Endothelial cell of umbilical vein (primary cell): ENCODE measurements around the gene DENND6A. TPM values are rescaled to one million over a fixed set of nuclear protein-coding genes. Genes with fewer than 3 reads are reported as not detected.

Experiments used
- BruUV-seq: library from RNA; stranded (reverse); fragments of 400-500 nt; replicated peaks from 2 replicates; lab custom pipeline; 2021; lab: Mats Ljungman, UMichigan
- CTCF ChIA-PET: fragments of 300-600, 350-600 bp; sonication (Branson Sonifier 250); formaldehyde crosslinking; loops from one replicate; lab custom pipeline; 2021; ENCODE audit warnings: antibody characterized with exemption, inconsistent platforms; lab: Charles Lee
- POLR2A ChIA-PET: fragments of 300-600, 350-600 bp; sonication (Branson Sonifier 250); formaldehyde crosslinking; loops from one replicate; lab custom pipeline; 2021; ENCODE audit warnings: antibody characterized with exemption, inconsistent platforms; lab: Charles Lee
- DNase-seq: peaks from one replicate; pipeline ENCODE4 v3.0.0-alpha.2; 2011; ENCODE audit warnings: low read depth, low spot score
- FAIRE-seq: peaks from 2 replicates; lab custom pipeline; 2011; peaks lifted over from hg19 to GRCh38; lab: Jason Lieb, UNC
- H2AFZ ChIP-seq: 2 replicates; pipeline ENCODE4 v1.6.0; 2012; ENCODE audit warnings: low read depth, low read length, control low read depth, inconsistent platforms
- H3K27ac ChIP-seq: 2 replicates; pipeline ENCODE4 v1.5.1; 2011; ENCODE audit warnings: low read depth, mild to moderate bottlenecking, control low read depth, low read length, moderate library complexity; ENCODE audit not compliant: insufficient read depth
- H3K27me3 ChIP-seq, 2 experiments: 2 replicates each; pipeline versions ENCODE4 v1.6.0 to v1.6.1; 2011; ENCODE audit warnings: low read length in 2 of 2, mixed read lengths in 1 of 2; ENCODE audit not compliant: control insufficient read depth in 2 of 2, insufficient read depth in 2 of 2
- H3K36me3 ChIP-seq, 2 experiments: 2 replicates in 1 of 2; 3 replicates in 1 of 2; pipeline ENCODE4 v1.5.1; 2011; ENCODE audit warnings: low read length in 2 of 2, mild to moderate bottlenecking in 1 of 2, moderate library complexity in 1 of 2; ENCODE audit not compliant: control insufficient read depth in 2 of 2, insufficient read depth in 2 of 2; ENCODE audit errors: extremely low read depth in 1 of 2
- H3K4me1 ChIP-seq: 3 replicates; pipeline ENCODE4 v1.5.1; 2011; ENCODE audit warnings: mild to moderate bottlenecking, low read length; ENCODE audit not compliant: control insufficient read depth, insufficient read depth; ENCODE audit errors: extremely low read depth
- H3K4me2 ChIP-seq: 2 replicates; pipeline ENCODE4 v1.6.1; 2011; ENCODE audit warnings: low read length, control low read depth, mixed read lengths; ENCODE audit not compliant: insufficient read depth
- H3K4me3 ChIP-seq, 3 experiments: fragments of 200-600 bp in 1 of 3; sonication (generic), shearing (Covaris generic) in 1 of 3; replicated peaks in 1 of 3; 2 replicates each; pipeline ENCODE4 v1.5.1; 2011 to 2016; ENCODE audit warnings: control low read depth in 3 of 3, low read length in 3 of 3, mild to moderate bottlenecking in 2 of 3, inconsistent platforms in 1 of 3, low read depth in 1 of 3, moderate library complexity in 1 of 3; ENCODE audit not compliant: insufficient read depth in 1 of 3
- H3K79me2 ChIP-seq: 2 replicates; pipeline ENCODE4 v1.6.0; 2012; ENCODE audit warnings: low read length, inconsistent platforms; ENCODE audit not compliant: control insufficient read depth, insufficient read depth
- H3K9ac ChIP-seq: replicated peaks from 2 replicates; pipeline ENCODE3; 2011; ENCODE audit warnings: low read length, control low read depth; ENCODE audit not compliant: insufficient read depth; ENCODE audit errors: extremely low read depth
- H3K9me1 ChIP-seq: replicated peaks from 3 replicates; pipeline ENCODE4 v1.6.0; 2011; ENCODE audit warnings: mild to moderate bottlenecking, low read length; ENCODE audit not compliant: control insufficient read depth, insufficient read depth; ENCODE audit errors: extremely low read depth
- H3K9me3 ChIP-seq: replicated peaks from 2 replicates; pipeline ENCODE4 v1.5.1; 2012; ENCODE audit warnings: low read length, inconsistent platforms; ENCODE audit not compliant: control insufficient read depth, insufficient read depth
- H4K20me1 ChIP-seq: replicated peaks from 2 replicates; pipeline ENCODE3; 2011; ENCODE audit warnings: mild to moderate bottlenecking, low read length; ENCODE audit not compliant: control insufficient read depth, insufficient read depth; ENCODE audit errors: extremely low read depth
- CTCF ChIP-seq, 2 donors: IDR thresholded peaks; 1 replicate in 1 of 2; 2 replicates in 1 of 2; pipeline ENCODE4 v1.5.1; 2011; ENCODE audit warnings: low read length in 2 of 2, mild to moderate bottlenecking in 2 of 2, moderate library complexity in 2 of 2, control low read depth in 1 of 2, inconsistent platforms in 1 of 2, low read depth in 1 of 2; ENCODE audit not compliant: insufficient read depth in 1 of 2; ENCODE audit errors: extremely low read depth in 1 of 2
- EZH2 ChIP-seq: IDR thresholded peaks from 2 replicates; pipeline ENCODE4 v1.6.1; 2012; ENCODE audit warnings: borderline replicate concordance, low read depth, mild to moderate bottlenecking, moderate library complexity, low read length, inconsistent platforms; ENCODE audit not compliant: severe bottlenecking
- FOS ChIP-seq: IDR thresholded peaks from 2 replicates; pipeline ENCODE4 v1.6.1; 2011; ENCODE audit warnings: mild to moderate bottlenecking, low read length, moderate library complexity, borderline replicate concordance; ENCODE audit not compliant: insufficient read depth
- GATA2 ChIP-seq: IDR thresholded peaks from 2 replicates; pipeline ENCODE4 v1.7.0; 2011; ENCODE audit warnings: low read depth, mild to moderate bottlenecking, moderate library complexity, mixed read lengths, low read length; ENCODE audit not compliant: insufficient read length, insufficient read depth
- JUN ChIP-seq: IDR thresholded peaks from 2 replicates; pipeline ENCODE4 v1.6.1; 2011; ENCODE audit warnings: borderline replicate concordance, low read depth; ENCODE audit not compliant: insufficient read length, insufficient read depth
- MAX ChIP-seq: IDR thresholded peaks from 2 replicates; pipeline ENCODE4 v1.6.1; 2011; ENCODE audit not compliant: insufficient read depth, insufficient read length
- MYC ChIP-seq: IDR thresholded peaks from one replicate; pipeline ENCODE4 v1.6.1; 2011; ENCODE audit warnings: mild to moderate bottlenecking, low read depth, low read length
- POLR2A ChIP-seq: IDR thresholded peaks from 2 replicates; pipeline ENCODE4 v1.6.1; 2012; ENCODE audit warnings: low read depth, mild to moderate bottlenecking, control low read depth, low read length
- POLR2AphosphoS5 ChIP-seq: IDR thresholded peaks from 2 replicates; pipeline ENCODE4 v1.6.1; 2012; ENCODE audit warnings: low read depth, mild to moderate bottlenecking, control low read depth, low read length, moderate library complexity; ENCODE audit not compliant: insufficient read depth
- dilution Hi-C: fragments of 300-500 bp; cut with MboI; formaldehyde crosslinking; loops from one replicate; pipeline ENCODE4 v1.15.0; 2019; ENCODE audit warnings: low sequenced_read_pairs; ENCODE audit not compliant: extremely low pct_ligation_motif_present
- intact Hi-C: fragments of 100-400 bp; cut with micrococcal nuclease; formaldehyde crosslinking; loops from one replicate; pipeline ENCODE4 v1.10.0; 2022
- polyA plus RNA-seq, 4 experiments: library from polyadenylated mRNA; depleted of rRNA in 3 of 4; stranded (reverse) in 3 of 4; unstranded in 1 of 4; fragments of >200 nt; gene quantifications; 2 replicates each; pipeline versions ENCODE4 v1.2.1 to v1.2.3, GENCODE V29; 2011 to 2012; ENCODE audit warnings: missing spikeins in 1 of 4
- total RNA-seq: library from RNA; stranded (reverse); gene quantifications from 2 replicates; pipeline ENCODE4 v1.2.3, GENCODE V29; 2021

Gene DENND6A
- total and polyA plus RNA-seq, 2 donors (not counting 3 experiments of a cell fraction or from before 2014, with no cell fraction given): 12.7 to 25.0 TPM

GRCh38 chr3:57689367-57690053 lies 3.4 kb downstream of the DENND6A start:
- Histone ChIP-seq H3K27ac (no peak overlapping the region), H2AFZ (no peak overlapping the region), H3K4me1 (peaks cover 12% of the 10 kb centered on the region), H3K79me2 (peaks cover 62% of the 10 kb centered on the region), H3K9ac (no peak overlapping the region), H3K9me1 (no peaks in the 10 kb centered on the region), H3K27me3 (no peaks in the 10 kb centered on the region), H3K4me3 (no peak overlapping the region), H3K36me3 (no peaks in the 10 kb centered on the region), H3K4me2 (no peak overlapping the region), H4K20me1 (no peaks in the 10 kb centered on the region), H3K9me3 (no peaks in the 10 kb centered on the region)
- DNase-seq (no peak), FAIRE-seq (no peak)
- ChIA-PET CTCF (interaction anchor here (1.2 to 1.6 kb wide), 2 partner anchors 163 to 292 kb away, joined by 3 to 5 read pairs; no protein-coding TSS in a partner anchor), POLR2A (no interaction called here)
- intact Hi-C loops (no loop called here), dilution Hi-C loops (no loop called here)
- BruUV-seq: no TSS peak
- no peak for TF ChIP-seq POLR2AphosphoS5
- TF ChIP-seq EZH2: no peak
- no peak for TF ChIP-seq FOS
- no peak for TF ChIP-seq CTCF (IDR thresholded peaks at IDR 0.05; ENCODE audit: extremely low read depth in 1 of 2, insufficient read depth in 1 of 2, low read depth in 1 of 2, low read length in 2 of 2)
- no peak for TF ChIP-seq MYC
- TF ChIP-seq MAX: no peak
- TF ChIP-seq POLR2A: no peak
- no peak for TF ChIP-seq JUN
- no peak for TF ChIP-seq GATA2
